ENCODE measurements around the gene FCN1. TPM values are rescaled to one million over a fixed set of nuclear protein-coding genes. Genes with fewer than 3 reads are reported as not detected.

FCN1 gene
- total RNA-seq, 6 experiments from 2014 or later, result 0.68 to 5.3 (median 1.7) TPM

GRCh38 chr9:134883040-134883782 is 34.5 kb downstream of the FCN1 start:
- H3K9me3 ChIP-seq, result no peaks in the 10 kb centered on the region
- peak overlapping the region; percentile 24 to 57 (median 26) for H3K27ac ChIP-seq
- intact Hi-C loops (cut with DNase I), result no loop called here
- H3K4me3 ChIP-seq, result peak overlapping the region; percentile 9 to 39 (median 35)
- H3K36me3 ChIP-seq, result no peaks in the 10 kb centered on the region
- 56% methylated on average over 16 of the region's 18 CpGs for WGBS (ENCODE audit: insufficient coverage, low coverage, low lambda C conversion rate, missing lambda C conversion rate)
- no peaks in the 10 kb centered on the region for H3K27me3 ChIP-seq
- TF ChIP-seq CTCF (IDR thresholded peaks at IDR 0.05) (no peak), POLR2A (IDR thresholded peaks at IDR 0.05) (no peak)
- DNase-seq (no peak), ATAC-seq (no peak)
- H3K4me1 ChIP-seq, result no peaks in the 10 kb centered on the region

- no peak for TF ChIP-seq CTCF (IDR thresholded peaks at IDR 0.05)
- TF ChIP-seq POLR2A (IDR thresholded peaks at IDR 0.05), result no peak
Observed at GRCh38 chr9:134882204-134882785, 35.4 kb downstream of the FCN1 start.

GRCh38 chr9:134881313-134881670 is 36.4 kb downstream of the FCN1 start:
- H3K27ac ChIP-seq, result peak overlapping the region; percentile 34 to 57 (median 47)
- no CpG with 5 or more reads among the region's 13 CpGs for WGBS (ENCODE audit: insufficient coverage, low coverage, low lambda C conversion rate, missing lambda C conversion rate)
- no peak for ATAC-seq
- no peaks in the 10 kb centered on the region for H3K27me3 ChIP-seq
- peak overlapping the region; percentile 21 to 39 (median 35) for H3K4me3 ChIP-seq
- H3K36me3 ChIP-seq, result no peaks in the 10 kb centered on the region
- H3K9me3 ChIP-seq, result no peaks in the 10 kb centered on the region
- intact Hi-C loops (cut with DNase I), result no loop called here
- H3K4me1 ChIP-seq, result no peaks in the 10 kb centered on the region
- no peak for DNase-seq
- TF ChIP-seq CTCF (IDR thresholded peaks at IDR 0.05) (no peak), POLR2A (IDR thresholded peaks at IDR 0.05) (no peak)

More at GRCh38 chr9:134882204-134882785, 35.4 kb downstream of the FCN1 start:
- Histone ChIP-seq H3K4me1 (no peaks in the 10 kb centered on the region), H3K4me3 (peak overlapping the region; percentile 14 to 39 (median 35)), H3K27me3 (no peaks in the 10 kb centered on the region), H3K9me3 (no peaks in the 10 kb centered on the region), H3K27ac (peak overlapping the region; percentile 34 to 57 (median 47)), H3K36me3 (no peaks in the 10 kb centered on the region)
- no peak for DNase-seq
- ATAC-seq, result no peak
- intact Hi-C loops (cut with DNase I), result no loop called here
- 83% methylated on average over 2 of the region's 3 CpGs for WGBS (ENCODE audit: insufficient coverage, low coverage, low lambda C conversion rate, missing lambda C conversion rate)

GRCh38 chr9:134880484-134881312 is 37.0 kb downstream of the FCN1 start, which contains the start of gene FCN2:
Gene FCN2 (plus strand): TSS chr9:134880810. CDS start chr9:134880822, 12 bp downstream.
- no peaks in the 10 kb centered on the region for H3K36me3 ChIP-seq
- H3K27ac ChIP-seq, result peak within 1 kb of the TSS; percentile 34 to 57 (median 47)
- no peaks in the 10 kb centered on the region for H3K9me3 ChIP-seq
- no peaks in the 10 kb centered on the region for H3K4me1 ChIP-seq
- peak within 1 kb of the TSS; percentile 21 to 39 (median 35) for H3K4me3 ChIP-seq
- H3K27me3 ChIP-seq, result no peaks in the 10 kb centered on the region
- intact Hi-C loops (cut with DNase I), result no loop called here
- DNase-seq (peak in 2 of 3 donors; percentile 63 to 67), ATAC-seq (peak; percentile 71 to 82 (median 76))
- TF ChIP-seq POLR2A (IDR thresholded peaks at IDR 0.05) (peak; percentile 12), CTCF (IDR thresholded peaks at IDR 0.05) (no peak)
- WGBS (ENCODE audit: insufficient coverage, low coverage, low lambda C conversion rate, missing lambda C conversion rate), result 43% methylated on average over 12 of the region's 25 CpGs

Data from right lobe of liver (tissue), 6 donors.